Hematopoietic multipotent progenitor cell treated with erythropoietin and hydrocortisone succinate and interleukin-3 and kit ligand, for 4 days (in vitro differentiated cells): ENCODE results near the gene ITGB2.

Experiments used
- DNase-seq: peaks from one replicate; pipeline ENCODE4 v3.0.0-alpha.2; 2015

ITGB2 gene

DNA sequence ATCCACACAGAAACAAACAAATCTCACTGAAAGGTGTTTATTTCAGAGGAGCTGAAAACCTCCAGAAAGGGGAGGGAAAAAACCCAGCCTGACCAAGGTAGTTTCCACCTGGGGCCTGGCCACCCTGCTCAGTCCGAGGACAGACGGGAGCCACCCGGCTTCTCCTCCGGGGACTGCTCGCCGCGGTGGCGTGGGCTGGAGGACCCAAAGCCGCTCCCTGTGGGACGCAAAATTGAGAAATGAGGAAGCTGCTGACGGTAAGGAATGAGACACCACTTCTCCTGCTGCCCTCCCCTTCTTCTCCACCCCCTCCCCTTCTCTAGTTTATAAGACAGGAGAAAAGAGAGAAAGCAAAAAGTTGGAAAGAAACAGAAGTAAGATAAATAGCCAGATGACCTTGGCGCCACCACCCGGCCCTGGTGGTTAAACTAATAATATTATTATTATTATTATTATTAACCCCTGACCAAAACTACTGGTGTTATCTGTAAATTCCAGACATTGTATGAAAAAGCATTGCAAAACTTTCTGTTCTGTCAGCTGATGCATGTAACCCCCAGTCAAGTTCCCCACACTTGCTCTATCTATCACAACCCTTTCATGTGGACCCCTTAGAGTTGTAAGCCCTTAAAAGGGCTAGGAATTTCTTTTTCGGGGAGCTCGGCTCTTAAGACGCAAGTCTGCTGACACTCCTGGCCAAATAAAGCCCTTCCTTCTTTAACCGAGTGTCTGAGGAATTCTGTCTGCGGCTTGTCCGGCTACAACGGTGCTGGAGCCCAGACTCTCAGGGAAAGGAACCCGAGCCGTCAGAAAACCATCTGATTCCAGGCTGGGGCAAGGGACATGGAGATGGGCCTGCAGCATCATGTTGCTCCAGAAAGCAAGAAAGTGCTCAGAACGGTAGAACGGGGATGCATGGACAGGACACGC is 12.5 kb downstream of the ITGB2 start:
- peak; percentile 78 for DNase-seq

DNA sequence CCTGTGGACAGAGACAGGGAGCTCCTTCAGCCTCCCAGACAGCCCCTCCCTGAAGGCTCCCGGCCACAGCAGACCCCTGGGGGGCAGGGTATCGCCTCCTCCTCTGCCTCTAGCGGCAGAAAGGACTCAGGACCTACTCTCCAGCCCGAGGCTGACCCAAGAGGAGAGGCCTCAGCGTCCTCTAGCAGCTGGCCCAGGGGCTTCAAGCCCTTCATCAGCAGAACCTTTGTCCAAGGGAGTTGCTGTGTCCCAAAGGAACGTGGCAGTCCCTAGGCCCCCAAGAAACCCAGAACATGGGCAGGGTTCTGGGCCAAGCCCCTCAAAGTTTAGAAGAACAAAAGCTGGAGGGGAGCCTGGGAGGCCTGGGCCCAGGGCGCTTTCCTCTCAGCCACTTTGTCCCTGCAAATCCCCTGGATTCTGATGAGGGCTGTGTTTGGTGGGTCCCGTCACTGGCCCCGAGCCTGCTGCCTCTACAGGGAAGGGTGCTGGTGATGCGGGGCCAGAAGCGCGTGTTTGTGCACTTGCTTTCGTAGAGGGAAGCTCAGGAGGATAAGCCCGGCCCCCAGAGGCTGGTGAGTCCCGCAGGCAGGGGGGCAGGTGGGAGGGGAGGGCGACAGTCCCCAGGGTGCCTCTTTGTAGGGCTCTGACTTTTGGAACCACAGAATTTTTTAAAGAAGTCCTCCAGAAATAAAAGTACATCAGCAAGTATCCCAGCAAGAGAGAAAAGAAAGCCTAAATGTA is 13.3 kb downstream of the ITGB2 start:
- DNase-seq: peak; percentile 37

DNA sequence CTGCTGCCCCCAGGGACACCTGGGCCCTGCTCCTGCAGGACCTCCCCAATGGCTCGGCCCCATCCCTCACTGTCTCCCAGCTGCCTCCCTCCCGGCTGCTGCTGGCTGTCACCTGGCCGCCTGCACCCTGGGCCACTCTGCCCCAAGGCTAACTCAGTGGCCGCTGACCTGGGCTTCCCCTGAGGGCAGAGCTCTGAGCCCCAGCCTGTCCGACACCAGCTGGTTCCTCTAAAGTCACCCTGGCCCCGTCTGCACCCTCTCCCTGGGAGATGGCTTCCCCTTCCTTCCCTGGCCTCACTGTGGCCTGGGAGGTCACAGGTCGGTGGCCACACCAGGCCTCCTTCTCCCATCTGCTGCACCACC is 15.0 kb downstream of the ITGB2 start:
- DNase-seq: no peak

DNA sequence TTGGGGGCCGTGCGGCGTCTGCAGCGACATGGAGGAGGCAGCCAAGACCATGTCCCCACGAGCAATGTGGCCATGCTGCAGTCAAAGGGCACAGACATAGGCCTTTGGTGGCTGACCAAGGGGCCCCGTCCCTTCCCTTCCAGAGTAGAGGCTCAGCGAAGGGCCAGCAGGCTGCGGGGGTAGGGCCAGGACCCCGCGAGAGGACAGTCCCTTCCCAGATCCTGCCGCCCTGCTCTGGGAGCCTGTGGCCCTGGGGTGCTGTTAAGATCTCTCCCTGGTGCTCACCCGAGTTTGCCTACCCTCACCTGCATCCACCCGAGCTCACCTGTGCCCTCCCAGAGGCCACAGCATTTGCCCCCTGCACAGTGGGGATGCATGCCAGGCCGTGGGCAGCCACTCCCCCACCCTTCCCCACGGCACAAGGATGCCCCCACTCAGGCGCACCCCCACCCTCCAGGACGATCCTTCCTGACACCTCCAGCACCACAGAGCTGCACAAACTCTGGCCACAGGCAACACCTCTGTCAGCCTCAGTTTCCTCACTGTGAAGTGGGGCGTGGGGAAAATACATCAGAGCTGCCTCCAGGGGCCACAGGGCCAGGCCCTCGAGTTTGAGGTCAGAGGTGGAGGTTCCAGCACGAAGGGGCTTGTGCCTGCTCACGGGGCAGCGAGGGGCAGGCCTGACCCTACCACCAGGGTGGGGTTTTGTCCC is 15.5 kb downstream of the ITGB2 start:
- DNase-seq: no peak

DNA sequence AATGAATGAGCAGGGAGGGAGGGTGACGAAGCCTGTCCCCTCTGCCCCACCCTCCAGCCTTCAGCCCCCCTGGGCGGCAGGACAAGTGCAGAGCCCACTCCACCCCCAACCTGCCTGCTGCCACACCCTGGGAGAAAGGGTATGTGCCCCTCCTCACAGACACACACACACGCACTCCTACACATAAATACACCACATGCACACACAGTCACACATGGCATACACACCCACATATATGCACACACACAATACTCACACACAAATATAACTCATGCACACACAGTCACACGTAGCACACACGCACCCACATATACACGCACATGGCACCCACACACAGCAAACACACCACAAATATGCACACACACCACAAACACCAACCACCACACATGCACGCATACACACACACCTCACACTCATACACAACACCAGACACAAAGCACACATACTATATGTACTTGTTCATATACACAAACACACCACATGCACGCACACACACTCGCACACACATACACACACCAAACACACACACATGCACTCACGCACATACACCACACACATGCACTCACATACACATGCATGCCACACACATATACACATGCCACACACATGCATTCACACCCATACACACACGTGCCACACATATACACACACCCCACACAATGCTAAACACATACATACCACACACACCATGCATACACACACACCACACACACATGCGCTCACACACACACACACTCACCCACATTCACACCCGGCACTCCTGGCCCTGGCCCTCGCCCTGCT is 16.4 kb downstream of the ITGB2 start:
- DNase-seq: no peak

DNA sequence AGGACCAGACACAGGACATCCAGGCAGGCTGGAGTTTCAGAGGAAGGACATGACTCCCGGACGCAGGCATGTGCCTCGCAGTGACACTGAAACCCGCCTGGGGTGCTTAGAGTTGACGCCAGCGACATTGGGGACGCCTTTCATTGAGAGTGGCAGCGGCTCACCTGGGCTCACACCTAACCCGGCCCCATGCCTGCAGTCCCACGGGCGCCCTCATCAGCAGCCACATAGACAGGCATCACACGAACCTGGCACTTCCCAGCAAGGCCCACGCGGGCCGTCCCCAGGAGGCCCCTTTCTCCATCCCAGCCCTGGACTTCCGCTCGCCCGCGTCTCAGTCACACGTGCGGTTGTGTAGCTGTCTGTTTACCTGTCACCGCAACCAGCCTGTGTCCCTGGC is 17.0 kb downstream of the ITGB2 start:
- DNase-seq: no peak

DNA sequence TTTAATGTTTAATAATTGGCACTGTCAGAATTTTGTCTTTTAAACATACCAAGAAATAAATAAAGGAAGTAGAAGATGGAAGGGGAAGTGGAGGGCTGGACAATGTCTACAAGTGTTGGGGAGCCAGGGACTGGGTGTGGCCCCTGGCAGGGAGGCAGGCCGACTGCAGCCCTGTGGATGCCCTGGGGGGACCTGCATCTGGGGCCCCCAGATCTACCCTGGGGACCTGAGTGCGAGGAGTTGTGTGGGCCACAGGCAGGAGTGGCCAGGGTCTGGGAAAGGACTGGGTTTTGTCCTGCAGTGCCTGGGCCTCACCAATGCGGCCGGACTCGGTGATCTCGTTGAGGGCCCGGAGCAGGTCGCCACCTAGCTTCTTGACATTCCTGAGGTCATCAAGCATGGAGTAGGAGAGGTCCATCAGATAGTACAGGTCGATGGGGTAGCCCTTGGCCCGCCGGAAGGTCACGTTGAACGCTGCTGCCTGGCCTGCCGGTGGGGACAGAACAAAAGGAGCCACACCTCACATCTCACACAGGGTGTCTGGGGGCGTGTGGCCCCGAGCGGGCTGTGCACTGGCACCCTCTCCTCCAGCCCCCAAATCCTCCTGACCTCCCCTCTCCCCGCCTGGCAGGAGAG is 17.5 kb downstream of the ITGB2 start:
- DNase-seq: no peak

DNA sequence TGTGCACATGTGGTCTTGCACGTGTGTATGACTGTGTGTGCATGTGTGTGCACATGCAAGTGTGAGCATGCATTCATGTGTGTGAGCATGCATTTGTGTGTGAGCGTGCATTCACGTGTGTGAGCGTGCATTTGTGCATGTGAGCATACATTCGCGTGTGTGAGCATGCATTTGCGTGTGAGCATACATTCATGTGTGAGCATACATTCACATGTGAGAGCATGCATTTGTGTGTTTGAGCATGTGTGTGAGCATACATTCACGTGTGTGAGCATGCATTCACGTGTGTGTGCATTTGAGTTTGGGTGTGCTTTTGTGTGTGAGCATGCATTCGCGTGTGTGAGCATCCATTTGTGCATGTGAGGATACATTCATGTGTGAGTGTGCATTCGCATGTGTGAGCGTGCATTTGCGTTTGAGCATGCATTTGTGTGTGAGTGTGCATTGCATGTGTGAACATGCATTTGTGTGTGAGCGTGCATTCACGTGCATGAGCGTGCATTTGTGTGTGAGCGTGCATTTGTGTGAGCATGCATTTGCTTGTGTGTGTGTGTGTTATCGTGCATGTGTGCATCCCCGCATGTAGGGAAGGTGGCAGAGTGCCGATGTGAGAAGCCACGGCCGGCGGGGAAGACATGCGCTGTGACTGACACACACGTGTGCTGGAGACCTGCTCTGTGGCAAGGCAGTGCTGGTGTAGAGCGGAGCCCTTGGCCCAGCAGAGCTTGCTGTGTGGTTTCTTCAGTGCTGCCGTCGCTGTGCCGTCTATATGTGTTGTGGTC is 18.2 kb downstream of the ITGB2 start:
- no peak for DNase-seq

DNA sequence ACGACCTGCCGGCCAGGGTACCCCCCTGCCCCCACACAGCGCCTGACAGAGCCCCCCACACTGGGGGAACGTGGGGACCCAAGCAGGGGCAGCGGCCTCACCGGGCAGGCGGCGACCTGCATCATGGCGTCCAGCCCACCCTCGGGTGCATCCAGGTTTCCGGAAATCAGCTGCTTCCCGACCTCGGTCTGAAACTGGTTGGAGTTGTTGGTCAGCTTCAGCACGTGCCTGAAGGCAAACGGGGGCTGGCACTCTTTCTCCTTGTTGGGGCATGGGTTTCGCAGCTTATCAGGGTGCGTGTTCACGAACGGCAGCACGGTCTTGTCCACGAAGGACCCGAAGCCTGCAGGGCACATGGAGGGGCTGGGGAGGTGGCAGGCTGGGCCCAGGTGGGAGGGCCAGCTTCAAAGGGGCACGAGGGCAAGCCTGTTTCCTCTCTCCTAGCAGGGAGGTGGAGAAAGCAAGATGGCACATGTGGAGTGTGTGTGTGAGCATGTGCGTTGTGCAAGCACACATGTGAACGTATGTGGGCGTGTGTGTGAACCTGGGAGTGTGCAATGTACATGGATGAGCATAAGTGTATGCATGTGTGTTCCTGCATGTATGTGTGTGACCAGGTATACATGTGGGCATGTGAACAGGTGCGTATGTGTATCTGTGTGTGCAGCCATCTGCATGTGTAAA is 19.2 kb downstream of the ITGB2 start:
- no peak for DNase-seq

DNA sequence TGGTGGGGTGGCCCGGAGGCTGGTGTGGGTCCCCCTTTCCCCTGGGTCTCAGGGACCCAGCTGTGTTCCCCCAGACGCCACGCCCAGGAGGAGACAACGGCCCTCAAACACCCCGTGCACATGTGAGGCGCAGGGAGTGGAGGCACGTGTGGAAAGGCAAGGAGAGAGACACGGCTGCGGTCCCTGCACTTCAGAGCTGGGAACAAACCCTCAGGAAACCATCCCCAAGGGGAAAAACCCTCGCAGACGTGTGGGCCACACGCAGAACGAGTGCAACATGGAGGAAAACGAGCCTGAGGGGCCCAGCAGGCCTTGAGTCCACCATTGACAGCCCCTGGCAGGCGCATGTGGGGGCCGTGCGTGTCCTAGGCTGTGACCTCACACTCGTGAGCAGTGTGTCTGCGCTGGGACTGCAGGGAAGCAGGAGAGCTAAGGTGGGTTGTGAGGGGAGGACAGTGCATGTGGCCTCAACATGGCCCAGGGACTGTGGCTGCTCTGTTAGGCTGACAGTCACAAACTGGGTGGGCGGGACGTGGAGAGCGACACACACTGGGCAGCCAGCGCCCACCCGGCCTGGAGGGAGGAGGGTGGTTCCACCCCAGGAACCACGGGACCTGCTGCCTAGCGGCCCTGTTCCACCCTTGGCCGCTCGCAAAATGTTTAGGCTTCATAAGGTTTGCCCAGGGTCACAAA is 20.0 kb downstream of the ITGB2 start:
- DNase-seq: no peak

DNA sequence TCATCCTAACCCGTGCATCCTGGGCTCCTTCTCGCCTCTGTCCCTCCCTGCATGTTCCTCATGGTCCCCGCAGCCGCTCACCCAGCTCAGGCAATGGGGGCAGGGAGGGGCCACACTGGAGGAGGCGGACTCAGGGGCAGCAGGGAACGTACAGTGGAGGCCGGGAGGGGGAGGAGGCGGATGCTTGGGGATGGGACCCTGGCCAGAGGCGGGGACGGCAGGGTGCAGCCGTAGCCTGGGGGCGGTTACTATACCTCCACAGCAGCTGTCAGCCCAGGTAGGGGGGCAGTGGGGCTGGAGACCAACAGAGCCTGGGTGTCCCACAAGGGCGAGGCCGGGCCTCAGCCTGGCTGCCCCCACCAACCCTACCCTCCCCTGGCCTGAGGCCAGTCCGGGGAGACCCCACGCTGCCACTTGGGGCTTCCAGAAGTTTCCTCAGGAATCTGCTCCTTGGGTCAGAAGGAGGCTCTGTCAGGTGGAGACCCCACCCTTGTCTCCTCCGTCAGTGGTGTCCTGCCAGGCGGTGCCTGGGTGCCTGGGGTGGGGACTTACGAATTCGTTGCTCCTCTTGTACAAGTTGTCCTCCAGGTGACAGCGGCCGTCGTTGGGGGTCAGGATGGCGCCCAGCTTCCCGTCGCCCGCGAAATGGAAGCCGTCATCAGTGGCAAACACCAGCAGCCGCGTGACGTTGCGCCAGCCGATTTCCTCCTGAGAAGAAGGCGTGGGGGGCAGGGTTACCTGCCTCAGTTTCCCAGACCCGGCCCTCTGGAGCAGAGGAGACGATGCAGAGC is 20.7 kb downstream of the ITGB2 start:
- no peak for DNase-seq

DNA sequence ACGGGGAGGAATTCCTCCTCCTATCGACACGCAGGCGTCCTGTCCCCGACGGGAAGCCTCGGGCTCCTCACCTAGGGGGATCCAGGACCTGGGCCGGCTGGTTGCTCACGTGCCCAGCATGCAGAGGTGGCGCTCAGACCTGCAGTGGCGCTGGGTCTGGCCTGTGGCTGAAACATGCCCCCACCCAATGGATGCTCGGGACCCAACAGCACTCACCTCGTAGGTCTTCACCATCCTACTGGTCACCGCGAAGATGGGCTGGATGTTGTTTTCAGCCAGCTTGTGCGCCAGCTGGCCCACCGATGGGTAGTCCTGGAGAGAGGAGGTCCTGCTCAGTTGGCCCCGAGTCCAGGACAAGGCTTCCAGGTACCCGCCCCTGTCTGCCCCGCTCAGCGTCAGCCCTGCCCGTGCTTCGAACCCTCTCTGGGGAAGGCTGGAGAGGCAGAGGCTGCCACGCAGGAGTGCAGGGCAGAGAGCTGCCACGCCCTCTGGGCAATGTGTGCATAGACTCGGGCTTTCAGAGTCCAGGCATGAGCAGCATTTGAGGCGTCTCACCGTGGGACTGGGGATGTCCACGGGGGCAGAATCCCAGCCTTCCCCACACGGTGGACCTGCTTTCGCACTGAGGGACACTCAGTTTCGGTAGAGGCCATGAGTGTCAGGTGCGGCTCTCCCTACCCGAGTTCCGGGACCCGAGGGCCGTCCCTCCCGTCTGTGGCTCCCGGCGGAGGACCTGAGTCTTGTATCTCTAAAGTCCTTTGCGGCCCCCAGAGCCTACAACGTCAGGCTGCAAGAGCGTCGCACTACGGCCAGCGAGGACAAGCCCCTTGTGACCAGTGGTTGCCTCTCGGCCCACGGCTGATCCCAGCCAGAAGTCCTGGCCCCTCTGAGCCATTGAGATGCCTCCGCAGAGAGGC is 21.6 kb downstream of the ITGB2 start:
- no peak for DNase-seq

DNA sequence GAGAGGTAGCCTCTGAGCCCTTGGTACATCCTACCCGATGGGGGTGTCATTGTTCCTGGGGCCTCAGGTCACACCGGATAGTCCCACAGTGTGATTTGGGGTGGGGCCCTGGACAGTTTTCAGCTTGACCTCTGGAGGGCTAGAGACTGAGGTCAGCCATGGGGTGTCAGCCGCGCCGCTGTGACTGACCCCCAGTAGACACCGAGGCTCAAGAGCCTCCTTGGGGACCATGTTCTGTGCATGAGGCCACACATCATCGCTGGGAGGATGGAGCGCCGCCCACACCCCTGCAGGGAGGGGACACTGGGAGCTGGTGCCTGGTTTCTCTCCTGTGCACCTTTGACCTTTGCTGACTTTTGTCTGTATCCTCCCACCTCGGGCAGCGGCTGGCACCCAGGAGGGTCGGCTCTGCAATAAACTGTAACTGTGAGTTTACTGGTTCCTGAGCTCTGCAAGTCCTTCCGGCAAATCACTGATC is 22.6 kb downstream of the ITGB2 start:
- DNase-seq: no peak

DNA sequence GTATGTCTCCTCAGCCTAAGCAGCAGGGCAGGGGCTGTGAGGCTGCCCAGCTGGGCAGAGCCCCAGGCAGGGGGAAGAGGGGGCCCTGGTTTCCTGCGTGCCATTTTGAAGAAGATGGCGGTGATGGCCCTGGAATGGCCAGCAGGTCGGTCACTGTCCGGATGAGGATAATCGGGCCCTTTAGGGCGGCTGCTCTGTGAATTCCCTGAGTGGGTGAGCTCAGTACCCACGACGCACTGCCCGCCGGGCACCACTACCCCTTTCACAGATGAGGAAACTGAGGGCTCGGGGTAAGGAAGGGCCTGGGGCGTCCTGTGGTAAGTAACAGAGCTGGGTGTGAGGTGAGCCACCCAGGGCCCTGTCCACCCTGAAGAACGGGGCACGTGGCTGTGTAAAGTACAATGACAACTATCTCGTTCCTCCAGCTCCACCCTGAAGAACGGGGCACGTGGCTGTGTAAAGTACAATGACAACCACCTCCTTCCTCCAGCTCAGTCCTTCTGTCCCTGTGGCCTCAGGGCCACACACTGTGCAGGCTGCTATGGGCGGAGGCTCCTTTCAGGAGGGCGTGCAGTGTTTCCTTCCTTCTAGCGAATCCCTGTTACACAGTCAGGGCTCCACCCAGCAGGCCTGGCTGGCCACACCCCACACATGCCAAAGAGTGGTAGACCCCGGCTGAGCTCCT is 23.2 kb downstream of the ITGB2 start:
- peak; percentile 77 for DNase-seq

DNA sequence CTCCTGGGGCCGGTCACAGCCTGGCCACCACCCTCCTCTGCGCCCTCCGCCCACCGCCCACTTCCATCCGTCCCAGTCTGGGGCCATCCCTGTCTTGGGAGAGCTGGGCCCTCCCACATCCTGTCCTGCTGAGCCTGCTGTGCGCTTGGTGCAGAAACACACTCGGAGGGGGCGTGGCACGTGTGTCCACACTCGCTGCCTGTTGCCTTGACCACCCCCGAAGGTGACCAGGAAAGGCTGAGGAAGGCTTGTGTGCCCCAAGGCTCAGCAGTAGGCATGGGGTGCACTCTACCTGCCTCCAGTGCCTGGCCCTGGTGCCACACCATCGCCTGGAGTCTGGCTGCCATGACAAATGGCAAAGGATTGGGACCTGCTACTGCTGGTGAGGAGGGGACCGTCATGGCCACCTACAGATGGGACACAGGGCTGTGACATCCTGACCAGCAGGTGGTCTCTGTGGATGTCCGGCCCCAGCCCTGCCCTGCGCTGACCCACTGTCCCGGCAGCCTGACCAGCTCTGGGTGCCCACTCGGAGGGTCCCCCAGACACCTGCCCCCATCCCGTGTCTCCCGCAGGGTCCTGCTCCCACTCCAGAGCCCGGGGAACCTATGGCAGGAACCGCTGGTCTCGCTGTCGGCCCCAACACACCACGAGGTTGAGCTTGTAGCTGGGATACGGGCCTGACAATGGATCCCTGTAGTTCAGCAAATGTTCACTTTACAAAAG is 24.0 kb downstream of the ITGB2 start:
- DNase-seq: no peak

DNA sequence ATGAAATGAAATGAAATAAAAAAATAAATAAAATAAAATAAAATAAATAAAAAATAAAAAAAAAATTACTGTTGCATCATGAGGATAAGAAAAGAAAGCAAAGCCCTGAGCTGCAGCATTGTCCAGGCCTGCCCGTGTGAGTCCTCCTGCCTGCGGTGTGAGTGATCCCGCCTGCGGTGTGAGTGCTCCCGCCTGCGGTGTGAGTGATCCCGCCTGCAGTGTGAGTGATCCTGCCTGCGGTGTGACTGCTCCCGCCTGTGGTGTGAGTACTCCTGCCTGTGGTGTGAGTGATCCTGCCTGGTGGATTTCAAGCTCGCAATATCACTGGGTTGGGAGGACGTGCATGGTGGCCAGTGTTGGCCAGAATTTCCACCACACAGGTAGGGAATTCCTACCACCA is 24.8 kb downstream of the ITGB2 start:
- DNase-seq: no peak
